OCI-LY7 (cell line): ENCODE data around the gene RNF144A.

ENCODE experiments used
- EZH2phosphoT487 ChIP-seq: fragments of 200-600 bp; sonication (generic); IDR thresholded peaks from 2 replicates; pipeline ENCODE4 v1.6.1; 2018; ENCODE audit warnings: low read depth, borderline replicate concordance, mild to moderate bottlenecking, mixed run types, antibody characterized with exemption, low read length, moderate library complexity, mixed read lengths
- TF ChIP-seq, protein P1 (sequence below): fragments of 200-600 bp; sonication (generic); conservative IDR thresholded peaks from 2 replicates; pipeline ENCODE4 v1.5.1; 2014; ENCODE audit warnings: mild to moderate bottlenecking, antibody characterized with exemption, low read length, moderate library complexity, mixed read lengths

DNA sequence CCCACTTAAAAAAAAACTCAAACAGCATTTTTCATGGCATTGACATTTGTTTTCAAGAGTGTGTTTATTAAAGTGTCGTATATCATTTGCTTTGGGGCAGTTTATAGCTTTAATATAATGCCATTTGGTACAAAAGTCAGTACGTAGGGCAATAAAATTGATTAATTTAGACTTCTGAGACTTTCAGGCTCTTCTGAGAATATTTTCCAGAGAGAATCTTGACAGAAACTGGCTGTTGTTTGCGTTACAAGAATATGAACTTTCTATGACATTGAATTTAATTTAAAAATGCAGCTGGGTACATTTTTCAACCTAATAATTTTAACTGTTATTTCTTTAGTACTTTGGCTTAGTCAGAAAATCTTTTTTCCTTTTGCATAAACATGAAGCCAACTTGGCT, 98.9 kb downstream of the RNF144A start:
- TF ChIP-seq, protein P1, sequence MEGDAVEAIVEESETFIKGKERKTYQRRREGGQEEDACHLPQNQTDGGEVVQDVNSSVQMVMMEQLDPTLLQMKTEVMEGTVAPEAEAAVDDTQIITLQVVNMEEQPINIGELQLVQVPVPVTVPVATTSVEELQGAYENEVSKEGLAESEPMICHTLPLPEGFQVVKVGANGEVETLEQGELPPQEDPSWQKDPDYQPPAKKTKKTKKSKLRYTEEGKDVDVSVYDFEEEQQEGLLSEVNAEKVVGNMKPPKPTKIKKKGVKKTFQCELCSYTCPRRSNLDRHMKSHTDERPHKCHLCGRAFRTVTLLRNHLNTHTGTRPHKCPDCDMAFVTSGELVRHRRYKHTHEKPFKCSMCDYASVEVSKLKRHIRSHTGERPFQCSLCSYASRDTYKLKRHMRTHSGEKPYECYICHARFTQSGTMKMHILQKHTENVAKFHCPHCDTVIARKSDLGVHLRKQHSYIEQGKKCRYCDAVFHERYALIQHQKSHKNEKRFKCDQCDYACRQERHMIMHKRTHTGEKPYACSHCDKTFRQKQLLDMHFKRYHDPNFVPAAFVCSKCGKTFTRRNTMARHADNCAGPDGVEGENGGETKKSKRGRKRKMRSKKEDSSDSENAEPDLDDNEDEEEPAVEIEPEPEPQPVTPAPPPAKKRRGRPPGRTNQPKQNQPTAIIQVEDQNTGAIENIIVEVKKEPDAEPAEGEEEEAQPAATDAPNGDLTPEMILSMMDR: no peak
- no peak for TF ChIP-seq EZH2phosphoT487
